Stimulated activated CD4-positive, alpha-beta T cell treated with anti-CD3 and anti-CD28 coated beads, Interleukin-12 subunit alpha, Interleukin-12 subunit beta, amount 100 ng/mL, for 48 hours (primary cell): ENCODE data around the gene NCK2.

Experiments used
- DNase-seq, 3 donors: peaks; one replicate each; pipeline ENCODE4 v3.0.0-alpha.2; 2020; ENCODE audit warnings: low read depth in 2 of 3, low spot score in 1 of 3

The NCK2 gene

DNA sequence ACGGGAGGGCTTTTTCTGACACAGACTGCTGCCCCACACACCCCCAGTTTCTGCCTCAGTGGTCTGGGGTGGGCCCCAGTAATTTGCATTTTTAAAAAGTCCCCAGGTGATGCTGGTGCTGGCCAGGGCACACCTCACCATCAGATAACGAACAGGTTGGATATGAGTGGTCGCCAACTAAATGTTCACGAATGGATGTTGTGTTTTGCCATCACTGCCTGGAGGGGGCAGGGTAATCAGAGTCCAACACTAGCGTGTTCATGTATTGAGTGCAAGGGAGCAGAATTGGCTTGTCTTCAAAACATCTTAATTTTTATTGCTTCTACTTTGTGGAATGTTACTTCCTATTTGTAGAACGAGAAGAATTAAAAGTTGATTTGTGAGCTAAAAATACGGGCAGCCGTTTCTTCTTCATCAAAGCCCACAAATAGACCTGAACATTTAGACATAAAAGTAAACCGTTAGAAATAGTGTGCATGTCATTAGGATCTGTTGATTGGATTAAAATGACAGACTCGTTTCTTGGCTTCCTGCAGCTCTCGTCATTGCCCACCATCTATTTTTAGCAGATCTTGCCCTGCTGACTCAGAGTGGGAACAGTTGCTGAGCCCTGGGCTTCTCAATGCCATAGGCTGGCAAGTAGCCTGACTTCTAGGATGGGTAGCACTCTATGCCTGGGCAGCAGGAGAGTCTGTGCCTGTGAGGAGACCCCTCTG lies 45.2 kb downstream of the NCK2 start:
- DNase-seq = peak in 2 of 3 donors; percentile 49 to 64

DNA sequence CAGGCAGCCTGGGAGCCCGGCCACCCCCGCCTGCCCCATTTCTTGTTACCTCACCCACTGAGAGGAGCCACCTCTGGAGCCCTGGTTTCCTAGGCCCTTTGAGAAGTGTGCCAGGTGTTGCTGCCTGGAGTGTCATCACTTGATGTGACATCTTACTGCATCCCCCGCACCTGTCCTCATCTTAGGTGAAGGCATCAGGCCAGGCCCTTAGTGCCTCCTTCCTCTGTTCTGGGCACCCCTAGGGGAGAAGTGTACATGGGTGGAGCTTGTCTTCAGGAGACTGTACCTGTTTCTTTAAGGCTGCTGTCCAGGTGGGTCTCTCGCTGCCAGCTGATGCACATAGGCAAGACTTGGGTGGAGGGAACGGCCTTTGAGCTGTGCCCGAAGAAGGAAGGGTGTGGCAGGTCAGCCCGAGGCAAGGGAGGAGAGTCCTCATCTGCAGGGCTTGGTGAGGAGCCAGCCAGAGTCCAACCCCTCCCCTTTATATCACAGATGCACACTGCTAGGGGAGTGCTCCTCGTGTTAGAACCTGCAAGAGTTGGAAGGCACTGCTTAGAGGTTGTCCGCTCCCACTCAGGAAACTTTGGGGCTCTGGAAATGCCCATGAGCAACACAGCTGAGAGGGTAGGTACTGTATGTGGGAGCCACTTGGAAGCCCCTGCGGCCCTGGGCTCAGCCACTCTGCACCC lies 45.9 kb downstream of the NCK2 start:
- DNase-seq = no peak

DNA sequence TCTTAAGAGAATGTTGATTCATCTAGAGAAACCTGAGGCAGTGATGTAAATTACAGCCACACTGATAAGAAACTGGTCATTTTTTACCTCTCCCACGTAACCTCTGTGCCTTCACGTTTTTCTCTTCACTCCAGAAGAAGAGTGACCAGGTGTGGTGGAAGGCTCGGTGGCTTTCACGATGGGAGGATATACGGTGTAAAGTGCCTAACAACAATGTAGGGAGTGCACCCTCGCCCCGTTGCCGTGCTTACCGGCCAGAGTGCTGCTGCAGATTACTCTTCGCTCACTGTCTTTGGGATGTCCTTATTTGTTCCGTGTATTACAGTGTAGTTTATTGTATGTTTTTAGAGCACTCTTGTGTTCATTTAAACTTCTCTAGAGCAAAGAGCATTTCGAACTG lies 46.5 kb downstream of the NCK2 start:
- DNase-seq = no peak

DNA sequence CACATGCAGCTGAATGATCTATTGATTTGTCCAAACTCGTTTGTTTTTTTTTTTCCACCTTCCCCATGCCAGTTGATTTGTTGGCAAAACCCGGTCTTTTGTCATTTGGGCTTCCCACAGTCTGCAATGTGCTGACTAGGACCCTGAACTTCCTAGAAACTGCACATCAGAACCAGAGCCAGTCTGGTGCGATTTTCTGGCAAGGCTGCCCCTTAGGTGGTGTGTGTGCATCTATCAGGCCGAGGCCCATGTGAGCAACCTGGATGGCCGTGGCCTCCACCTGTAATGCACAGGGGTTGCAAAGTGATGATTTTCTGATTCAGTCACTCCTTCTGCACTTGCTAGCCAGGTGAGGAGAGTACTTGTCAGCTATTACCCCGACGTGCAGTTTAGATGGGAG lies 47.8 kb downstream of the NCK2 start:
- DNase-seq = no peak

DNA sequence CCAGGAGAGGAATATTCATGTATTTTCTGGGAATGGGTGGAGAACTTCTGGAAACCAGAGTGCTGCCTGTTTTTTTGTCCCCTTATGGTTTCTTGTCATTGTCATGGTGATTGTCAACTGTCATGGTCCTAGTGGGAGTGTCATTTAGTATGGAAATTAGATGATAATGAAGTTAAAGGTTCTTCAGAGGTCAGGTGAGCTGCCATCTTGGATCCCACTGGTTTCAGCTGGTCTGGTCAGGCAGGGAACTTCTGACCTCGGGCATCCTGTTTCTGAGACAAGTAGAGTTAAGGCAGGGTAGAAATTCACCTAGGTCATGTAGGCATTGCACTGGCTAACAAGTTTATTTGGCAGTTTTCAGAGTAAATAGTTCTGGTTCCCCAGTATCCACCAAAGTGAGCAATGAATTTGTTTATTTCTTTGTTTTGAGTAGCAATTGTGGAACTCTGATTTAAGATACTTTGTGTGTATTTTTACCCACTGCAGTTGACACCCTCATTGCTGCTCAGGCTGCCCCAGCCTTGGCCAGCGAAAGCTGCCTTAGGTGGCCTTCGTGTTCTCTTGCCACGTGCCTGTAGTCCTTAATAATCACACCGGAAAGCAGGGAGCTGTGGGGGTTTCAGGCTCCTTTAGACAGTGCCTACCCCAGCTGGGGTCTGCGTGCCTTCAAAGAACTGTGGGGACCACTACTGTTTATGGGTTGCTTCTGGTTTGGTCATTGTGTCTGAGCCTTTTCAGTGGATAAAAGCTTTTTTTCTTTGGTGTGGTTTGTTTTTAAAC lies 48.7 kb downstream of the NCK2 start:
- DNase-seq = no peak

DNA sequence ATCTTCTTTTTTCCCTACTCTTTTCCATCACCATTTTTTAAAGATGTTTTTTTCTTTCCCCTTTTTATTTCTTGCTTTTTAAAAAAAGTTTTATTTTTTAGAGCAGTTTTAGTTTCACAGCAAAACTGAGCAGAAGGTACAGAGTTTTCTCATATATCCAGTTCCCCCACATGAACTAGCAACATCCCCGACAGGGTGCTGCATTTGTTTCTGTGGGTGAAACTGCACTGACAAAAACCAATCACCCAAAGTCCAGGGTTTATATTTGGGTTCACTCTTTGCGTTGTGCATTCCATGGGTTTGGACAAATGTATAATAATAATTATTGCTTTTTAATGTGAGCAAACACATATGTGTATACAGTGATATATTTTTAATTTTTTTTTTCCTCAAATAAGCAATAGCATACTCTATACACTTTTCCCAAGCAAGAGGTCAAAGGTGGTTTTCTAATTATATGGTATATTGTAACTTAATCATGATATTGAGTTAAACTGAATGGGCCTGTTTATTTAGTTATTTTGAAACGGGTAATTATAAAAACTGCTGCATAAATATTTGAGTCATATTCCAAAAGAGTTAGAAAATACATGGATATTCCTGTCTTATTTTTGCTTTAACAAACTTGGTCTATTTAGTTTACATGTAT lies 50.3 kb downstream of the NCK2 start:
- no peak for DNase-seq

DNA sequence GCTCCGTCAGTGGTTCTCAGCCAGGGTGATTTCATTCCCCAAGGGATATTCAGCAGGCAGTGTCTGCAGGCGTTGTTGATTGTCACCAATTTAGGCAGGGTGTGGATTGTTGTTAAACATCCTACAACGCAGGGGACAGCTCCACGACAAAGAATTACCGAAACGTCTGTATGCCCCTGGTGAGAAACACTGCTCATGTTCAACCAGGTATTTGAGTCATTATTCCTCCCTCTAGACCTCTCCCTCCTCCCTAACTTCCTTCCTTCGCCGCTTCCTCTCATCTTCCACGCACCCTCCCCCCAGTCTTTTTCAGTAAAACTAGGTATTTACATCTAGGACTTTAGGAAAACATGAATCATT lies 50.8 kb downstream of the NCK2 start:
- no peak for DNase-seq

DNA sequence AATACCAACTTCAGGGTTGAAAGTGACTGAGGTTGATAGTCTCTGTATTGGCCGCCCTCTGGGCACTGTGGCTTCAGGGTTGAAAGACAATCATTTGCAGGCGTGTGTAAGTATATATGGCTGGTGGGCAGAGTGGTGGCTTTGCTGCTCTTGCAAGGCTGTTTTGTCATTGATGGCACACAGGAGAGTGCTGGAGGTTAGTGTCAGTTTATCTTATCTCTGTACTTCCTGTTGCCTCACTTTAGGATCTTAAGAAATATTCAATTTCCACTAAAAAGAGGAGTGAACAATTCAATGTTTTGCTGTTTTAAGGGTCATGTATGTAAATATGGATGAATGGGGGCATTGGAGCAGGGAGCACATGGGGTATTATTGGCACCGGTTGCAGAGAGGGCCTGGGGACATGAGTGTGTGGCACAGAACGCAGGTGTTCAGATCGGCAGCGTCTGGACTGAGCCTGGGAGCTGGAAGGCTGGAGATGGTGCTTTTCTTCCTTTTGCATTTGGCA lies 51.5 kb downstream of the NCK2 start:
- DNase-seq = no peak

DNA sequence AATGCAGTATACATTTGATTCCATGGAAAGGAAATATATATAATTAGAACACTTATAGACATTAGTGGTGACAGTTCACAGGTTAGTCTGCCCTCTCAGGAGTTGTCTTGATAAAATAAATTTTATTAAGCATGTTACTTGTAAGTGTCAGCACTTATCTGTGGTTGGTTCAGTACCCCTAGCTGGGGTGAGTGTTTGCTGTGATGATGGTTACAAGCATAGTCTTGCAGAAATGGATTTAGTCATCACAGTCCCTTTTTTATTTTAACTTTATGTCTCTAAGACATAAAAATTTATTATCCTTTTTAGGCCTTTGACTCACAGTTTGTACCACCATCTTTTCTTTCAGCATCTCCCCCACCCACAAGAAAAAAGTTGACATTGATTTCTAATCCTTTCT lies 52.1 kb downstream of the NCK2 start:
- no peak for DNase-seq

DNA sequence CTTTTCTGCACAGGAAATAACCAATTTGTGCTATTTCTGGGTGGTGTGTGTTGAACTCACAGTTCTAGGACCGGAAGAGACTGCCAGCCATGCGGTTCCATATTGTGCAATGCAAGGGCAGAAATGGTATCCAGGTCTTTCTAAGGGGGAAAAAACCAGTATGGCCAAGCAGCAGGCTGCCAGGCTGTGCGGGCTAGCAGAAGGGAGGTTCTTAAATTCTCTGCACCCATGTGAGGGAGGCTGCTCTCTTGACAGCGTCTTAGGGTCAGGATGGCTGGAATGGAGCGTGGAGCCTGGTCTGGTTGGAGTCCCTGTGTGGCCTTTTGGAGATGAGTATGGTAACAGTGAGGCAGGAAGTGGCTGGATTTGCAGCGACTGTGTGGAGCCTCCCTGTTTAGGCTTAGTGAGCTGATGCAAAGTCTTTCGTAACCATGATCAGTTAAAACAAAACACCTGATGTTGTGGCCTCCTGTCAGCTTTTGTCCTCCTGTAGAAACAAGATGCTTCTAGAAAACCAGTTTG lies 52.6 kb downstream of the NCK2 start:
- DNase-seq = no peak

DNA sequence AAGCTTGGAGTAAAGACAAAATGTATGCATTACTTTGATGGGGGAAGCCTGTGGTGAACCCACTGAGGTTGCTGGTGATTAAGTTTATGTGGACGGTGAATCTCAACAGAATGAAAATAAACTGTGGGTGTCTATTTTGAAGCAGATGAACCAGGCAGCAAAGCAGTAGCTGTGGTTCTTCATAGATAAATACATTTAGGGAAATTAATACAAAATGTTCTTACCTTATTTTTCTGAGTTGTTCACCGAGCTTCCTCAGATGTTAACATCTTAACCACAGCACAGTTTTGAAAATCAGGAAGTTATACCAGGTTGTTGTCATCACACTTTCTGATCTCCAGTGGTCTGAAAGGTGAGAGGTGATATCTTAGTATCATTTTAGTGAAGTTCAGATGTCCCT lies 53.9 kb downstream of the NCK2 start:
- no peak for DNase-seq

DNA sequence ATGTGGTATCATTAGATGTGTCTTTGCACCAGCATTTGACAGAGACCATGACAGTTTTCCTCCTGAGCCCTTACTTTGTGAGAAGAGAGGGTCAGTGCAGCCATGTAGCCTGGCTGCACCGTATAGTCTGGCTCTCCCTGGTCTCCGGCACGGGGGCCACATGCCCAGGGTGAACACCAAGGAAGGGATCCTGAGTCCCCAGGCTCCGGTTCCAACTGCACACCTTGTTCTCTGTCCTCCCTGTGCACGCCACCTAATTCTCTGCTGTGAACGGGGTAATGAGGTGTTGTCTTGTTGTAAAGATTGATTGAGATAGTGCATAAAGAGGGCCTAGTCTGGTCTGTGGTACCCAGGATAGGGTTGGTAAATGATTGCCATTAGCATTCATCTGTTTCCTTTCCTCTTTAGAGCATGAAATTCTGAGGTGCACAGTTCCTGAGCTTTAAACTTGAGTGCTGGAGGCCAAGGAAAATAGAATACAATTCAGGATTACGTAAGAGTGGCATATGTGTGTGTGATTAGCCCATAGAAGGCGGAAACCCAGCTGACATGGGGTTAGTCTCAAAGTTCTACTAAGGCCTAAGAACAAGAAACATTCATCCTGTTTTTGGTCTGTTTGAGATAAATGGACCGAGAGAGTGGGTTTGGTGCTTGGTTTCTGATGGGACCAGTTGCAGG lies 55.5 kb downstream of the NCK2 start:
- DNase-seq = no peak

DNA sequence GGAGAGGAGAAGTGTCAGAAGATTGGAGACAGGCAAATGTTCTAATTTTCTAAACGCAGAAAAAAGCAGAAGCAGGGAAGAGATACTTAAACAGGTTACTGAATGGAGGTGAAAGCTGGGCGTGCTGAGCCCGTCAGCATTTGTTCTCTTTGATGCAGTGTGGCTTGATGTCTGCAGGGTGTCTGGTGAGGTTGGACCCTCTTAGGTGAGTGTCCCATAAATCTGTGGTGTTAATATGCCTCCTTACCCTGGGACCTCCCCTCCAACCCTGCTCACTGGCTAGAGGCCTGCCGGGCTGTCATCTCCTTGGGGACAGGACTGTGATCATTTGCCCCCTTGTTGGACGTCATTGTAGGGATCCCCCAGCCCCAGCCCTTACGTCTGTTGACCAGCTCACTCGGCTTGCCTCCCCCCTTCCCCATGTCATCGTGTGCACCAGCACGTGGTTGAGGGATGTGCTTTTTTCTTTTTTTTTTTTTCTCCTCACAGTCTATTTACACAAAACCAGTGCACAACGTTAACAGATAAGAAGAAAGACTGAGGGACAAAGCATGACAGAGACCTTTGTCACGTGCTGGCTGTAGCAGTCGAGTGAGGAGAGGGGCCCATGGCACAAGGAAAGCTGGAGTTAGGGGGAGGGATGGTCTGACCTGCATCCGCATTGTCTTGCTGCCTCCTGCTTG lies 56.4 kb downstream of the NCK2 start:
- DNase-seq = no peak

DNA sequence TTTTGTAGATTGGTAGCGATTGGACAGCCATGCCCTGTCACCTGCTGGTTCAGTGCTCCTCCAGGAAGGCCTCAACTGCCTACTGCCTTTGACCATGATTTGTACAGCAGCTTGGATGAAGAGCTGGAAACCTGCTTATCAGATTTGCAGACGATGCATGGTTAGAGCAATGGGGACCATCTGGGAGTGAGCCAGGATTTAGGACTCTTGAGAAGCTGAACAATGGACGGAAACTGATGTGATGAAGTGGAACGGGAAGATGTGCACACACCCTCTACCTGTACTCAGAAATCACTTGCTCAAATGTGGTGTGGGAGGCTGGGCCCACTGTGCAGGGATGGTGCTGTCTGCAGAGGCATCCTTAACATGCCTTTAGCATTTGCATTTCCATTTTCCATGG lies 57.2 kb downstream of the NCK2 start:
- DNase-seq = no peak

DNA sequence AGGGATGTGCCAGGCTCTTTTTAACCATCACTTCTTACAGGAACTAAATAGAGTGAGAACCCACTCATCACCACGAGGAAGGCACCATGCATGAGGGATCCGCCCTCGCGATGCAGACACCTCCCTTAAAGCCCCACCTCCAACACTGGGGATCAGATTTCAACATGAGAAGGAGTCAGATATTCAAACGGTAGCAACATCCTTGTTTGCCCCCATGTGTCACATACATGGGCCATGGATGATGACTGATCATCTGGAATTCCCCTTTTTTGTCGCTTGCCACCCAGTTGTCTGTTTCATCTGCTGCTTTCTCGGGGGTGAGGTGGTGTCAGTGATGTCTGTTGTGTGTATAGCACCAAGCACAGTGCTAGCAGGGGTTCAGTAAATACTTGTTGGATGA lies 57.9 kb downstream of the NCK2 start:
- DNase-seq = peak in 2 of 3 donors; percentile 50 to 62

DNA sequence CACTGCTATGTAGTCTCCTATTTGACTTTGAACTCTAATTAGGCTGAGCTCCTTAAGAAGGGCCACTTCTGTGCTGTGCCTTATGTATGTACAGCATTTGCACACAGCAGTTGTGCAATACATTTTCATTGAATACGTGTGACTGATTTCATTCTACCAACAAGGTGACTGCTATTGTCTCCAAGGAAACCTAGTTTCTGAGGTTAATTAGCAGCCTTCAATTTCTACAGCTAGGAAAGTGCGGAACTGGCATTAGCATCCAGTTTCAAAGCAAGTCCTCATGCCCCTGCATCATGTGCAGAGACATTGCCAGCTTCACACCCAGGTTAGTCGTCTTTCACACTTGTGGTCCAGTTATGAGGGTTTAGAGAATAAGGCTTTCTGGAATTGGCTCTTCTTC lies 58.6 kb downstream of the NCK2 start:
- no peak for DNase-seq

DNA sequence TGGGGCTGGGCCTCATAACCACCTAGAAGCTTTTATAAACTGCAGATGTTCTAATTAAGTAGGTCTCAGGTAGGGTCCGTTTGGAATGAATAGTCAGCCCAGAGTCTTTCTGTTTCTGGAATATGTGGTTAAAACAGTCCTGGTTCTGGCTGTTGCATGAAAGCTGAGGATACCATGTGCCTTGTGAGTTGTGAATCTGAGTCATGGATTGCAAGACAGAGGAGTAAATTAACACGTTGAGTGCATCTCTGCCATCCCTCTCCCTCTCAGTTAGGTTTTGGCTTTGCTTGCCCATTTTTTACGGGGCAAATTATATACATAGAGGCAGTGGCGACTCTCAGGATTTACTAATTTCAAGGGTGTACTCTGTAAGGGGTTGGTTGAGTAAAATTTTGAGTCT lies 59.1 kb downstream of the NCK2 start:
- no peak for DNase-seq

DNA sequence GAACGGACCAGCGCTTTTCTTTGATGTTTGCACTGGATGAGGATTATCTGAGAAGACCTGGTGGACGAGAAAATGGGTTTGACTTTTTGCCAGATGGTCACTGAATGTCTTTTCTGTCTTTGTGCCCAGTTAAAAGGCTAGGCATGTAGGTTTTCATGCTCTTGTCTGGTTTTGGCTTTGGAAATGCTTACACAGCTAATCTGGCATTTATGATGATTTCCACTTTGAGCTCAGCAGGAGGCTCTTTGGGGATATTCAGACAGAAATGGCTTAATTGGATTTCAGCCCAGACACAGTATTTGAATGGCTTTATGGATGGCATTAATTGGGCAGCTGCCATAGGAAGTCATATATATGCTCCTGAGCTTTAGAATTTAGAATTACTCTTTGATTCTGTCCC lies 59.6 kb downstream of the NCK2 start:
- DNase-seq = no peak

DNA sequence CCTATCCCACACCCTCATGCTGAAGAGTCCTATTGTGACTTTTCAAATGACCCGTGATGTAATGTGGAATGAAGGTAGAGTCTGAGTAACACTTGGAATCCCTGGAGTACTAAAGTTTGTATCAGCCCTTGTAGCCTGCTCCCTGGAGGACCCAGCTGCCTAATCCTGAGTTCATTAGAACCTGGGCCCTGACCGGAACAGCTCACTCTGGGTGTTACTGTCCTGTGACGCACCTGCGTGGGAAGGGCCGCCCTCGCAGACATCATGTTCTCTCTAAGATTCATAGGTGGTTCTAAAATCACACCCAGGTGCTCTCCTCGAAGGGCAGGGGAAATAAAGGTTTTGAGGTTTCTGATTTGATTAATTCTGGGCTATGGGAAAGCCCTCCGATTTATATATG lies 62.3 kb downstream of the NCK2 start:
- DNase-seq = no peak

DNA sequence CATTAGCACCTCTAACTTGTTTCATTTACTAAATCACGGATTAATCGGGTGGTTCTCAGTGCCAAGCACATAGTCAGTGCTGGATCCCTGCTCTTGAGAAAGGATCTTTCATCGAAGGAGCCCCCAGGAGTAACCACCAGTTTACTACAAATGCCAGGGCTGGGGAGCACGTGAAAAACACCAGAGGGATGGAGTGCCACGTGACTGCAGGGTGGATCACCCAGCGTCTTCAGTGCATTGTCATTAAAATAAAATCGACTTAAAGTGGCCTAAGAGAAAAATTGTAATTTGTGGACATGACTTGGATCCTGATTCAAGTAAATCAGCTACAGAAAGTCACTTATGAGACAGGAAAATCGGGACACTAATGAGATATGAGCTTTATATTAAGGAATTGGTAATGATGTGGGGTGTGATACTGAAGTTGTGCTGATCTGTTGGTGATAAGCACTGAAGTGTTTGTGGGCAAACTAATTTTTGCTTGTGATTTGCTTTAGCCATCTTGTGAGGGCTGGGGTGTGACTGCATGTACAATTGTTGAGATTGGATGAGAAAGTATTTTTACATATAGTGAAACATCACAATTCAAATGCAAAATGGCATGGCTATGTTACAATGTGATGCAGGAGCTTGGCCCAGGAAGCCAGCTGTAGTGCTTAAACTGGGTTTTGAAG lies 63.8 kb downstream of the NCK2 start:
- DNase-seq = no peak
